ENCODE measurements around the gene PLLP. TPM values are rescaled to one million over a fixed set of nuclear protein-coding genes. Genes with fewer than 3 reads are reported as not detected.

Gene PLLP
- polyA plus RNA-seq, 1 donor (not counting 4 experiments of a cell fraction or from before 2014, with no cell fraction given) = 8.7 TPM

DNA sequence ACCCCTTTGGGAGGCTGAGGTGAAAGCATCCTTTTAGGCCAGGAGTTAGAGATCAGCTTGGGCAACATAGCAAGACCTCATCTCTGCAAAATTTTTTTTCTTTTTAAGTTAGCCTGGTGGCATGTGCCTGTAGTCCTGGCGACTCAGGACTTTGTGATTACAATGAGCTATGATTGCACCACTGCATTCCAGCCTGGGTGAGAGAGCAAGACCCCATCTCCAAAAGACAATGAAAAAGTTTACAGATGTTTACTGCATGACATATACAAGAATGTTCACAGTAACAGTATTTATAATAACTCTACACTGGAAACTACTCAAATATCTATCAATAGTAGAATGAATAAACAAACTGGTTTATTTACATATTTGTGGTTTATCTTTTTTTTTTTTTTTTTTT is 41.0 kb upstream of the PLLP start:
- Histone ChIP-seq H3K9me1 (ENCODE audit: control insufficient read depth, extremely low read depth, insufficient read depth, low read length) (no peaks in the 10 kb centered on the region), H3K4me3 (ENCODE audit: control insufficient read depth in 2 of 3, extremely low read depth in 1 of 3, insufficient read depth in 2 of 3, low read depth in 1 of 3, low read length in 3 of 3) (no peak overlapping the region), H4K20me1 (ENCODE audit: control insufficient read depth, extremely low read depth, insufficient read depth, low read length) (no peaks in the 10 kb centered on the region), H3K4me2 (ENCODE audit: control insufficient read depth, extremely low read depth, insufficient read depth, low read depth, low read length) (no peak overlapping the region), H3K27ac (ENCODE audit: control insufficient read depth, insufficient read depth, low read length) (no peak overlapping the region), H3K79me2 (ENCODE audit: control insufficient read depth, insufficient read depth, low read length) (no peaks in the 10 kb centered on the region), H3K27me3 (ENCODE audit: control insufficient read depth, extremely low read depth, insufficient read depth, low read length) (no peaks in the 10 kb centered on the region), H2AFZ (ENCODE audit: control insufficient read depth, low read length) (no peak overlapping the region), H3K4me1 (ENCODE audit: control insufficient read depth, extremely low read depth, insufficient read depth, low read length) (no peaks in the 10 kb centered on the region), H3K9me3 (ENCODE audit: control insufficient read depth, low read depth, low read length) (no peaks in the 10 kb centered on the region), H3K9ac (ENCODE audit: control insufficient read depth, extremely low read depth, insufficient read depth, low read length) (no peak overlapping the region), H3K36me3 (ENCODE audit: control insufficient read depth in 2 of 2, extremely low read depth in 1 of 2, insufficient read depth in 2 of 2, low read length in 2 of 2) (no peaks in the 10 kb centered on the region)
- DNase-seq (ENCODE audit: low read depth, low spot score) (no peak), FAIRE-seq (no peak)
- TF ChIP-seq, protein P1, sequence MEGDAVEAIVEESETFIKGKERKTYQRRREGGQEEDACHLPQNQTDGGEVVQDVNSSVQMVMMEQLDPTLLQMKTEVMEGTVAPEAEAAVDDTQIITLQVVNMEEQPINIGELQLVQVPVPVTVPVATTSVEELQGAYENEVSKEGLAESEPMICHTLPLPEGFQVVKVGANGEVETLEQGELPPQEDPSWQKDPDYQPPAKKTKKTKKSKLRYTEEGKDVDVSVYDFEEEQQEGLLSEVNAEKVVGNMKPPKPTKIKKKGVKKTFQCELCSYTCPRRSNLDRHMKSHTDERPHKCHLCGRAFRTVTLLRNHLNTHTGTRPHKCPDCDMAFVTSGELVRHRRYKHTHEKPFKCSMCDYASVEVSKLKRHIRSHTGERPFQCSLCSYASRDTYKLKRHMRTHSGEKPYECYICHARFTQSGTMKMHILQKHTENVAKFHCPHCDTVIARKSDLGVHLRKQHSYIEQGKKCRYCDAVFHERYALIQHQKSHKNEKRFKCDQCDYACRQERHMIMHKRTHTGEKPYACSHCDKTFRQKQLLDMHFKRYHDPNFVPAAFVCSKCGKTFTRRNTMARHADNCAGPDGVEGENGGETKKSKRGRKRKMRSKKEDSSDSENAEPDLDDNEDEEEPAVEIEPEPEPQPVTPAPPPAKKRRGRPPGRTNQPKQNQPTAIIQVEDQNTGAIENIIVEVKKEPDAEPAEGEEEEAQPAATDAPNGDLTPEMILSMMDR (optimal IDR thresholded peaks at IDR 0.05 in 1 of 3, IDR thresholded peaks at IDR 0.05 in 1 of 3, conservative IDR thresholded peaks at IDR 0.05 in 1 of 3; ENCODE audit: extremely low read depth in 1 of 3, insufficient read depth in 2 of 3, low read length in 3 of 3) = no peak
- no peak for TF ChIP-seq EZH2 (IDR thresholded peaks at IDR 0.05; ENCODE audit: low read length)
- dilution Hi-C loops (cut with MboI; ENCODE audit: extremely low pct_ligation_motif_present, low sequenced_read_pairs) = no loop called here

GRCh38 chr16:57324749-57325148 is 40.3 kb upstream of the PLLP start:
- H2AFZ ChIP-seq (ENCODE audit: control insufficient read depth, low read length) = no peak overlapping the region
- TF ChIP-seq EZH2 (IDR thresholded peaks at IDR 0.05; ENCODE audit: low read length) = no peak
- TF ChIP-seq, protein P1 (optimal IDR thresholded peaks at IDR 0.05 in 1 of 3, IDR thresholded peaks at IDR 0.05 in 1 of 3, conservative IDR thresholded peaks at IDR 0.05 in 1 of 3; ENCODE audit: extremely low read depth in 1 of 3, insufficient read depth in 2 of 3, low read length in 3 of 3) = no peak
- no peaks in the 10 kb centered on the region for H3K79me2 ChIP-seq (ENCODE audit: control insufficient read depth, insufficient read depth, low read length)
- H3K4me1 ChIP-seq (ENCODE audit: control insufficient read depth, extremely low read depth, insufficient read depth, low read length) = no peaks in the 10 kb centered on the region
- dilution Hi-C loops (cut with MboI; ENCODE audit: extremely low pct_ligation_motif_present, low sequenced_read_pairs) = no loop called here
- no peaks in the 10 kb centered on the region for H3K36me3 ChIP-seq (ENCODE audit: control insufficient read depth in 2 of 2, extremely low read depth in 1 of 2, insufficient read depth in 2 of 2, low read length in 2 of 2)
- H3K4me3 ChIP-seq (ENCODE audit: control insufficient read depth in 2 of 3, extremely low read depth in 1 of 3, insufficient read depth in 2 of 3, low read depth in 1 of 3, low read length in 3 of 3) = no peak overlapping the region
- no peaks in the 10 kb centered on the region for H3K9me1 ChIP-seq (ENCODE audit: control insufficient read depth, extremely low read depth, insufficient read depth, low read length)
- no peaks in the 10 kb centered on the region for H3K27me3 ChIP-seq (ENCODE audit: control insufficient read depth, extremely low read depth, insufficient read depth, low read length)
- H3K9me3 ChIP-seq (ENCODE audit: control insufficient read depth, low read depth, low read length) = no peaks in the 10 kb centered on the region
- no peak overlapping the region for H3K4me2 ChIP-seq (ENCODE audit: control insufficient read depth, extremely low read depth, insufficient read depth, low read depth, low read length)
- no peak overlapping the region for H3K9ac ChIP-seq (ENCODE audit: control insufficient read depth, extremely low read depth, insufficient read depth, low read length)
- FAIRE-seq (no peak), DNase-seq (ENCODE audit: low read depth, low spot score) (no peak)
- no peak overlapping the region for H3K27ac ChIP-seq (ENCODE audit: control insufficient read depth, insufficient read depth, low read length)
- H4K20me1 ChIP-seq (ENCODE audit: control insufficient read depth, extremely low read depth, insufficient read depth, low read length) = no peaks in the 10 kb centered on the region
